SW 1271 (cell line): Measurements from ENCODE around the gene UBXN10.

ENCODE experiments used
- DNase-seq, 2 experiments: peaks; one replicate each; lab custom pipeline; 2025; lab: John Stamatoyannopoulos, UW

The UBXN10 gene

DNA sequence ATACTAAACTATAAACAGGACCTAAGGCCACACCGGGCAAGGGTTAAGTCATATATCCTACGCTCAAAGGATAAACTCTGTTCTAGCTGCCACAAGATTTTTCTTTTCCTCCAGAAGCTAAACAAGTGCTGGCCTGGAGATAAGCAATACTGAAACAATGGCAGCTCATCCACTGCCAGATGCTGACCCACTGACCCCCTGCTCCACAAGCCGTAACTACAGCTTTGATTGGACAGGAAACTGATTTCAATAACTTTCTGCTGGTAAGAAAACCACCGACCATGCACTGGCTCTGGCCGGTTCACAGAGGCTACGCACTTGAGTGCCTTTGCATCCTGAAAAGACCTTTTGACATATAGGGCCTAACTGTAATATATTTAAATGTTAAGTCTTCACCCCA, 51.8 kb downstream of the UBXN10 start:
- no peak for DNase-seq

DNA sequence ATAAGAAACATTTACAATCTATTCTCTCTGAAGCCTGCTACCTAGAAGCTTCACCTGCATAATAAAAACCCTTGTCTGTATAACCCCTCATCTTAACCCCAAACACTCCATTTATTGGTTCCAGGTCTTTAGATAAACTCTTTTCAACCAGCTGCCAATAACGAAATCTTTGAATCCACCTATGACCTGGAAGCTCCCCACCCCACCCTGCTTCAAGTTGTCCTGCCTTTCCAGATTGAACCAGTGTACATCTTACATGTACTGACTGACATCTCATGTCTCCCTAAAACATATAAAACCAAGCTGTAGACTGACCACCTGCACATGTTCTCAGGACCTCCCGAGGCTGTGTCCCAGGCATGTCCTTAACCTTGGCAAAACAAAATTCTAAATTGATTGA, 54.1 kb downstream of the UBXN10 start:
- no peak for DNase-seq

GRCh38 chr1:20242890-20243479, 57.1 kb downstream of the UBXN10 start:
- DNase-seq: no peak
